Body of pancreas (tissue), 4 donors: ENCODE results near the gene WIF1. TPM values are rescaled to one million over a fixed set of nuclear protein-coding genes. Genes with fewer than 3 reads are reported as not detected.

ENCODE experiments used
- ATAC-seq: fragments of 150-250 bp; one replicate; pipeline ENCODE4 v1.9.1; 2016
- DNase-seq, 4 donors: peaks; one replicate each; pipeline ENCODE4 v3.0.0-alpha.2; 2019
- H3K27ac ChIP-seq, 4 donors: fragments of 200-600 bp; sonication (generic); 1 replicate in 3 of 4; 2 replicates in 1 of 4; pipeline versions ENCODE4 v1.5.1 to v1.6.1; 2016 to 2019; ENCODE audit warnings: mild to moderate bottlenecking in 1 of 4, mixed read lengths in 1 of 4, moderate library complexity in 1 of 4
- H3K27me3 ChIP-seq, 2 donors: fragments of 200-600 bp; sonication (generic); one replicate each; pipeline ENCODE4 v1.6.0; 2016; ENCODE audit warnings: mild to moderate bottlenecking in 1 of 2
- H3K36me3 ChIP-seq, 2 donors: fragments of 200-600 bp; sonication (generic); replicated peaks in 1 of 2; 2 replicates each; pipeline ENCODE4 v1.5.1; 2016; ENCODE audit warnings: low read depth in 2 of 2; ENCODE audit not compliant: insufficient read depth in 1 of 2
- H3K4me1 ChIP-seq: fragments of 200-600 bp; sonication (generic); one replicate; pipeline ENCODE4 v1.6.0; 2016
- H3K4me3 ChIP-seq, 2 donors: fragments of 200-600 bp; sonication (generic); 1 replicate in 1 of 2; 2 replicates in 1 of 2; pipeline ENCODE4 v1.5.1; 2016 to 2019
- H3K9me3 ChIP-seq, 3 donors: fragments of 200-600 bp; sonication (generic); 1 replicate in 2 of 3; 2 replicates in 1 of 3; pipeline ENCODE4 v1.5.1; 2016
- POLR2A ChIP-seq, 3 donors: fragments of 450-650 bp; IDR thresholded peaks; one replicate each; pipeline ENCODE4 v1.6.1; 2016; ENCODE audit warnings: antibody characterized with exemption in 3 of 3, mild to moderate bottlenecking in 2 of 3
- WGBS, 2 donors: methylation state at CpG; one replicate each; pipeline ENCODE4 v1.1.5; 2017; 5-methylcytosine and 5-hydroxymethylcytosine counted together
- intact Hi-C: fragments of 100-400 bp; cut with DNase I; formaldehyde crosslinking; loops from one replicate; pipeline ENCODE4 v1.15.1; 2023
- total RNA-seq, 2 donors: library from RNA; depleted of rRNA; stranded (reverse); fragments of >200 nt; gene quantifications; one replicate each; pipeline ENCODE4 v1.1.0, GENCODE V29; 2016
- TF ChIP-seq, protein P1 (sequence below), 7 experiments: fragments of 450-650 bp in 4 of 7; fragments of 200-600 bp in 3 of 7; sonication (generic) in 3 of 7; IDR thresholded peaks; one replicate each; pipeline ENCODE4 v1.5.1; 2016 to 2019; ENCODE audit warnings: antibody characterized with exemption in 7 of 7

WIF1 gene, protein sequence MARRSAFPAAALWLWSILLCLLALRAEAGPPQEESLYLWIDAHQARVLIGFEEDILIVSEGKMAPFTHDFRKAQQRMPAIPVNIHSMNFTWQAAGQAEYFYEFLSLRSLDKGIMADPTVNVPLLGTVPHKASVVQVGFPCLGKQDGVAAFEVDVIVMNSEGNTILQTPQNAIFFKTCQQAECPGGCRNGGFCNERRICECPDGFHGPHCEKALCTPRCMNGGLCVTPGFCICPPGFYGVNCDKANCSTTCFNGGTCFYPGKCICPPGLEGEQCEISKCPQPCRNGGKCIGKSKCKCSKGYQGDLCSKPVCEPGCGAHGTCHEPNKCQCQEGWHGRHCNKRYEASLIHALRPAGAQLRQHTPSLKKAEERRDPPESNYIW
- under 1 TPM; 0.66 to 0.78 TPM for total RNA-seq

DNA sequence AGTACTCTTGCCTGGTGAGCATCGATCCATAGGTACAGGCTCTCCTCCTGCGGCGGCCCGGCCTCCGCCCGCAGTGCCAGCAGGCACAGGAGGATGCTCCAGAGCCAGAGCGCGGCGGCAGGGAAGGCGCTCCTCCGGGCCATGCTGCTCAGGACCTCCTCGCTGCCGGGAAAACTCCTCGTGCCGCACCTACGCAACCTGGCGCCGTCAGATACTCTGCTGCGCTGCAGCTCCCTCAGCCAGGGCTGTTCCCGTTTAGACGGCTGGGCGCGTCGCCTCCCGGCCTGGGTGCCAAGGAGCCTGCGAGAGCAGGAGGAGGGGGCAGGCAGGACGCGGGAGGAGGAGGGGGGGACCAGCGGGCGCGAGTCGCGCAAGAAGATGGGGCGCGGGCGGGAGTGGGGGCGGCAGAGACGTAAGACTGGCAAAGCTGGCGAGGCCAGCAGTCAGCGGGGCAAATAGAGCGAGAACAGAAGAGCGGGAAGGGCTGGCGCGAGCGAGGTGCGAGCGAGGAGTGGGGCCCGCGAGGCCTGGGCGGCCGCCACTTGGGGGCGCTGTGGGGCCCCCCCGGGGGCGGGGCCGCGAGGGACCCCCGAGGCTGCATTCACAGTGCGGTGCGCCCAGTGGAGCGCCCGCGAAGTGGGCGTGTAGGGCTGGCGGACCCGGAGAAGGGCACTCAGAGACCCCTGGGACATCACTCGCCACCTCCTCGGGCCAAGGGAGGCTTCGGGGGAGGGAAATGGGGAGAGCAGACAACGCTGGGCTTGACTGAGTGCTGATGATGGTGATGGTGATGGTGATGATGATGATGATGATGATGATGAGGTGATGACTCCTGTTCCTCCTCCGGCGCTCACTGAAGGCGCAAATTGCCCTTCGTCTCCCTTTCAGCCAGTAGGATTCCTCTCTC lies at the start of gene WIF1:
Gene WIF1 (minus strand): TSS at position 257 of the 907 bp plus-strand sequence. CDS start 114 bp downstream, at position 143.
- TF ChIP-seq POLR2A (IDR thresholded peaks at IDR 0.05), result no peak
- TF ChIP-seq, protein P1, sequence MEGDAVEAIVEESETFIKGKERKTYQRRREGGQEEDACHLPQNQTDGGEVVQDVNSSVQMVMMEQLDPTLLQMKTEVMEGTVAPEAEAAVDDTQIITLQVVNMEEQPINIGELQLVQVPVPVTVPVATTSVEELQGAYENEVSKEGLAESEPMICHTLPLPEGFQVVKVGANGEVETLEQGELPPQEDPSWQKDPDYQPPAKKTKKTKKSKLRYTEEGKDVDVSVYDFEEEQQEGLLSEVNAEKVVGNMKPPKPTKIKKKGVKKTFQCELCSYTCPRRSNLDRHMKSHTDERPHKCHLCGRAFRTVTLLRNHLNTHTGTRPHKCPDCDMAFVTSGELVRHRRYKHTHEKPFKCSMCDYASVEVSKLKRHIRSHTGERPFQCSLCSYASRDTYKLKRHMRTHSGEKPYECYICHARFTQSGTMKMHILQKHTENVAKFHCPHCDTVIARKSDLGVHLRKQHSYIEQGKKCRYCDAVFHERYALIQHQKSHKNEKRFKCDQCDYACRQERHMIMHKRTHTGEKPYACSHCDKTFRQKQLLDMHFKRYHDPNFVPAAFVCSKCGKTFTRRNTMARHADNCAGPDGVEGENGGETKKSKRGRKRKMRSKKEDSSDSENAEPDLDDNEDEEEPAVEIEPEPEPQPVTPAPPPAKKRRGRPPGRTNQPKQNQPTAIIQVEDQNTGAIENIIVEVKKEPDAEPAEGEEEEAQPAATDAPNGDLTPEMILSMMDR (IDR thresholded peaks at IDR 0.05), result peak in 2 of 7 experiments; percentile 9 to 12
- Histone ChIP-seq H3K36me3 (no peaks in the 10 kb centered on the region), H3K4me3 (no peak within 1 kb of the TSS), H3K27ac (no peak within 1 kb of the TSS), H3K4me1 (peaks cover 10% of the 10 kb centered on the region), H3K9me3 (no peaks in the 10 kb centered on the region), H3K27me3 (peaks cover 0 to 20% of the 10 kb centered on the region in 2 donors)
- 4 to 14% methylated on average over 35 to 73 of the region's 73 CpGs for WGBS, 2 donors
- ATAC-seq, result peak; percentile 65
- peak; percentile 28 to 52 (median 36) for DNase-seq
- intact Hi-C loops, result no loop called here

DNA sequence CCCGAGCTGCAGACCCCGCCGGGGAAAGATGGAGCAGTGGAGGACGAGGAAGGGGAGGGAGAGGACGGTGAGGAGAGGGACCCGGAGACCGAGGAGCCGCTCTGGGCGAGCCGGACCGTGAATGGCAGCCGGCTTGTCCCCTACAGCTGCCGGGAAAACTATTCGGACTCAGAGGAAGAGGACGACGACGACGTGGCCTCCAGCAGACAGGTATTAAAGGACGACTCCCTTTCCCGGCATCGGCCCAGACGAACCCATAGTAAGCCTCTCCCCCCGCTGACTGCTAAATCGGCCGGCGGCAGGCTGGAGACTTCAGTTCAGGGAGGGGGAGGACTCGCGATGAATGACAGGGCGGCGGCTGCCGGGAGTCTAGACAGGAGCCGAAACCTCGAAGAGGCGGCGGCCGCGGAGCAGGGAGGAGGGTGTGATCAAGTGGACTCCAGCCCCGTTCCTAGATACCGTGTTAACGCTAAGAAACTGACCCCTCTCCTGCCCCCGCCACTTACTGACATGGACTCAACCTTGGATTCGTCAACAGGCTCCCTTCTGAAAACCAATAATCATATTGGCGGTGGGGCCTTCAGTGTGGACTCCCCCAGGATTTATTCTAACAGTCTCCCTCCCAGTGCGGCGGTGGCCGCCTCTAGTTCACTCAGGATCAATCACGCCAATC lies 49.2 kb upstream of the WIF1 start:
- peak overlapping the region; percentile 98 to 99 for H3K4me3 ChIP-seq
- WGBS, 2 donors, result 1% methylated on average over 32 to 47 of the region's 47 CpGs
- DNase-seq, result peak; percentile 45 to 57 (median 54)
- peak; percentile 34 for ATAC-seq
- H3K27me3 ChIP-seq, result no peaks in the 10 kb centered on the region
- H3K36me3 ChIP-seq, result no peaks in the 10 kb centered on the region
- H3K9me3 ChIP-seq, result no peaks in the 10 kb centered on the region
- peaks cover 38% of the 10 kb centered on the region for H3K4me1 ChIP-seq
- peak overlapping the region in 3 of 4 donors; percentile 91 to 98 (median 97) for H3K27ac ChIP-seq
- intact Hi-C loops, result no loop called here
- TF ChIP-seq, protein P1 (IDR thresholded peaks at IDR 0.05), result no peak
- TF ChIP-seq POLR2A (IDR thresholded peaks at IDR 0.05), result peak in 2 of 3 donors; percentile 15 to 30

DNA sequence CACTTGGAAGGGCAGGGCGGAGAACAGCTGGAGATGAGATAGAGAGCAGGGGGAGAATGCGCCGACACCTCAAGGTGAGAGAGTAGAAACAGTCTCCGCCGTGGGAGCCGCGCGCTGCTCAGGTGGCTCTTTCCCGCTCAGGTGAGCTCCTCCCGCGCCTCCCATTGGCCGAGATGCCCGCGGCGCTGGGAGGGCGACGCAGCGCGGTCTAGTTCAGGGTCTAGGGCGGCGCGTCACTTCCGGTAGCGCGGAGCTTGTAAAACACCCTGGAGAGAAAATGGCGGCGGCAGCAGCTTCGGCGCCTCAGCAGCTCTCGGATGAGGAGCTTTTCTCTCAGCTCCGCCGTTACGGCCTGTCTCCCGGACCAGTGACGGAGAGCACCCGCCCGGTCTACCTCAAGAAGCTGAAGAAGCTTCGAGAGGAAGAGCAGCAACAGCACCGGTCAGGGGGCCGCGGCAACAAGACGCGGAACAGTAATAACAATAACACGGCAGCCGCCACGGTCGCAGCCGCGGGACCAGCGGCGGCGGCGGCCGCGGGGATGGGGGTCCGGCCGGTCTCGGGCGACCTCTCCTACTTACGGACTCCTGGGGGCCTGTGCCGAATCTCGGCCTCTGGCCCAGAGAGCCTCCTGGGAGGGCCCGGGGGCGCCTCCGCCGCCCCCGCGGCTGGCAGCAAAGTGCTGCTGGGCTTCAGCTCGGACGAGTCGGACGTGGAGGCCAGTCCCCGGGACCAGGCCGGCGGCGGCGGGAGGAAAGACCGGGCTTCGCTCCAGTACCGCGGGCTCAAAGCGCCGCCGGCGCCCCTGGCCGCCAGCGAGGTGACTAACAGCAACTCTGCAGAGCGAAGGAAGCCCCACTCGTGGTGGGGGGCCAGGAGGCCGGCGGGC lies 48.5 kb upstream of the WIF1 start, which contains the start of gene LEMD3:
Gene LEMD3 (plus strand): TSS at position 264 of the 889 bp plus-strand sequence. CDS start 14 bp downstream, at position 278.
- TF ChIP-seq, protein P1 (IDR thresholded peaks at IDR 0.05), result peak in 2 of 7 experiments; percentile 5 to 15
- peak; percentile 94 to 98 (median 97) for TF ChIP-seq POLR2A (IDR thresholded peaks at IDR 0.05)
- peak within 1 kb of the TSS; percentile 89 to 98 (median 94) for H3K27ac ChIP-seq
- ATAC-seq (peak; percentile 99), DNase-seq (peak; percentile 96 to 99 (median 96))
- peaks cover 30% of the 10 kb centered on the region for H3K4me1 ChIP-seq
- H3K9me3 ChIP-seq, result no peaks in the 10 kb centered on the region
- H3K36me3 ChIP-seq, result no peaks in the 10 kb centered on the region
- no peaks in the 10 kb centered on the region for H3K27me3 ChIP-seq
- 0 to 1% methylated on average over 12 to 91 of the region's 91 CpGs for WGBS, 2 donors
- intact Hi-C loops, result no loop called here
- peak within 1 kb of the TSS; percentile 98 to 99 for H3K4me3 ChIP-seq
